ENCODE measurements around the gene ARSA. TPM values are rescaled to one million over a fixed set of nuclear protein-coding genes. Genes with fewer than 3 reads are reported as not detected.

Gene ARSA
- total and polyA plus RNA-seq, 2 of the 13 experiments (the other 11 are each of a cell fraction or from before 2014, with no cell fraction given) = 9.0 to 11.5 TPM

DNA sequence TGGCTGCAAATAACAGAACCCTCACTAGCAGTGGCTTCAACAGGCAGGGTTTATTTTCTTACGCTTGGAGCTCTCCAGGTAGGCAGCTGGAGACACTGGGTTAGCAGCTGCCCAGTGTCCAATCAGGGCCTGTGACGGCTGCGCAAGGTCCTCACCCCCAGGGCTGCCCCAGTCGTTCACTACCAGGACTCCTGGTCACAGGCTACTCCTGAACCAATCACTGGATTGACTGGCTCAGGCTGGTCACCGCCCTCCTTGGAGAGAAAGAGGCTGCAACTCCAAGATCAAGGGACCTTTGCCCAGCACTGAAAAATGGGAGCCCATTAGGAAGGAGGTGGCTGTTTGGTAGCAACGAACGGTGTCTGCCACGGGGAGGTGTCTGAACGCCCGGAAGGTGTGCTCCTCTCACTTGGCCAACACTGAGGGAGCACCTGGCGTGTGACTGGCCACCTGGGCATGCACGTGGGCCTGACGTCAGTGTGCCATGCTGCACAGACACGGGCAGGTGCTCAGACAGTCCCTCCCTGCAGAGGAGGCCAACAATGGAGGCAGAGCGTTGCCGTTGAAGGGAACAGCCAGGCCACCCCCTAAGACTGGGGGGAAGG lies 5.1 kb downstream of the ARSA start (continued):
- TF ChIP-seq, protein P1, sequence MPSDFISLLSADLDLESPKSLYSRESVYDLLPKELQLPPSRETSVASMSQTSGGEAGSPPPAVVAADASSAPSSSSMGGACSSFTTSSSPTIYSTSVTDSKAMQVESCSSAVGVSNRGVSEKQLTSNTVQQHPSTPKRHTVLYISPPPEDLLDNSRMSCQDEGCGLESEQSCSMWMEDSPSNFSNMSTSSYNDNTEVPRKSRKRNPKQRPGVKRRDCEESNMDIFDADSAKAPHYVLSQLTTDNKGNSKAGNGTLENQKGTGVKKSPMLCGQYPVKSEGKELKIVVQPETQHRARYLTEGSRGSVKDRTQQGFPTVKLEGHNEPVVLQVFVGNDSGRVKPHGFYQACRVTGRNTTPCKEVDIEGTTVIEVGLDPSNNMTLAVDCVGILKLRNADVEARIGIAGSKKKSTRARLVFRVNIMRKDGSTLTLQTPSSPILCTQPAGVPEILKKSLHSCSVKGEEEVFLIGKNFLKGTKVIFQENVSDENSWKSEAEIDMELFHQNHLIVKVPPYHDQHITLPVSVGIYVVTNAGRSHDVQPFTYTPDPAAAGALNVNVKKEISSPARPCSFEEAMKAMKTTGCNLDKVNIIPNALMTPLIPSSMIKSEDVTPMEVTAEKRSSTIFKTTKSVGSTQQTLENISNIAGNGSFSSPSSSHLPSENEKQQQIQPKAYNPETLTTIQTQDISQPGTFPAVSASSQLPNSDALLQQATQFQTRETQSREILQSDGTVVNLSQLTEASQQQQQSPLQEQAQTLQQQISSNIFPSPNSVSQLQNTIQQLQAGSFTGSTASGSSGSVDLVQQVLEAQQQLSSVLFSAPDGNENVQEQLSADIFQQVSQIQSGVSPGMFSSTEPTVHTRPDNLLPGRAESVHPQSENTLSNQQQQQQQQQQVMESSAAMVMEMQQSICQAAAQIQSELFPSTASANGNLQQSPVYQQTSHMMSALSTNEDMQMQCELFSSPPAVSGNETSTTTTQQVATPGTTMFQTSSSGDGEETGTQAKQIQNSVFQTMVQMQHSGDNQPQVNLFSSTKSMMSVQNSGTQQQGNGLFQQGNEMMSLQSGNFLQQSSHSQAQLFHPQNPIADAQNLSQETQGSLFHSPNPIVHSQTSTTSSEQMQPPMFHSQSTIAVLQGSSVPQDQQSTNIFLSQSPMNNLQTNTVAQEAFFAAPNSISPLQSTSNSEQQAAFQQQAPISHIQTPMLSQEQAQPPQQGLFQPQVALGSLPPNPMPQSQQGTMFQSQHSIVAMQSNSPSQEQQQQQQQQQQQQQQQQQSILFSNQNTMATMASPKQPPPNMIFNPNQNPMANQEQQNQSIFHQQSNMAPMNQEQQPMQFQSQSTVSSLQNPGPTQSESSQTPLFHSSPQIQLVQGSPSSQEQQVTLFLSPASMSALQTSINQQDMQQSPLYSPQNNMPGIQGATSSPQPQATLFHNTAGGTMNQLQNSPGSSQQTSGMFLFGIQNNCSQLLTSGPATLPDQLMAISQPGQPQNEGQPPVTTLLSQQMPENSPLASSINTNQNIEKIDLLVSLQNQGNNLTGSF (CRISPR knock-in tag; IDR thresholded peaks at IDR 0.05) = 0 out of 2 replicates have a peak, but pooled peaks have one; percentile 33
- TF ChIP-seq, protein P2, sequence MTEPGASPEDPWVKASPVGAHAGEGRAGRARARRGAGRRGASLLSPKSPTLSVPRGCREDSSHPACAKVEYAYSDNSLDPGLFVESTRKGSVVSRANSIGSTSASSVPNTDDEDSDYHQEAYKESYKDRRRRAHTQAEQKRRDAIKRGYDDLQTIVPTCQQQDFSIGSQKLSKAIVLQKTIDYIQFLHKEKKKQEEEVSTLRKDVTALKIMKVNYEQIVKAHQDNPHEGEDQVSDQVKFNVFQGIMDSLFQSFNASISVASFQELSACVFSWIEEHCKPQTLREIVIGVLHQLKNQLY (CRISPR knock-in tag; IDR thresholded peaks at IDR 0.05) = no peak
- TF ChIP-seq, protein P3, sequence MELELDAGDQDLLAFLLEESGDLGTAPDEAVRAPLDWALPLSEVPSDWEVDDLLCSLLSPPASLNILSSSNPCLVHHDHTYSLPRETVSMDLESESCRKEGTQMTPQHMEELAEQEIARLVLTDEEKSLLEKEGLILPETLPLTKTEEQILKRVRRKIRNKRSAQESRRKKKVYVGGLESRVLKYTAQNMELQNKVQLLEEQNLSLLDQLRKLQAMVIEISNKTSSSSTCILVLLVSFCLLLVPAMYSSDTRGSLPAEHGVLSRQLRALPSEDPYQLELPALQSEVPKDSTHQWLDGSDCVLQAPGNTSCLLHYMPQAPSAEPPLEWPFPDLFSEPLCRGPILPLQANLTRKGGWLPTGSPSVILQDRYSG (CRISPR knock-in tag; IDR thresholded peaks at IDR 0.05) = no peak
- TF ChIP-seq ZSCAN31 (CRISPR knock-in tag; IDR thresholded peaks at IDR 0.05; ENCODE audit: low read depth) (0 out of 2 replicates have a peak, but pooled peaks have one; percentile 64), ZNF235 (CRISPR knock-in tag; IDR thresholded peaks at IDR 0.05; ENCODE audit: borderline replicate concordance) (0 out of 2 replicates have a peak, but pooled peaks have one; percentile 21), CREB1 (IDR thresholded peaks at IDR 0.05) (peak; percentile 80), CREB1 (CRISPR knock-in tag; IDR thresholded peaks at IDR 0.05) (peak; percentile 41; the same call in 1 of the 2 replicates), KAT8 (CRISPR knock-in tag; IDR thresholded peaks at IDR 0.05) (no peak), SMARCC2 (IDR thresholded peaks at IDR 0.05) (no peak), ZNF788 (CRISPR knock-in tag; IDR thresholded peaks at IDR 0.05; ENCODE audit: borderline replicate concordance) (peak; percentile 51; the same call in 1 of the 2 replicates), ARID2 (CRISPR knock-in tag; IDR thresholded peaks at IDR 0.05; ENCODE audit: borderline replicate concordance) (no peak), TP53 (CRISPR knock-in tag; conservative IDR thresholded peaks at IDR 0.05) (no peak), TBX3 (IDR thresholded peaks at IDR 0.05; ENCODE audit: borderline replicate concordance) (no peak), ZNF775 (CRISPR knock-in tag; IDR thresholded peaks at IDR 0.05; ENCODE audit: borderline replicate concordance) (no peak), SP2 (CRISPR knock-in tag; IDR thresholded peaks at IDR 0.05) (peak; percentile 42; the same call in 1 of the 2 replicates), TGIF2 (CRISPR knock-in tag; IDR thresholded peaks at IDR 0.05) (peak; percentile 60; the same call in 1 of the 2 replicates), DR1 (CRISPR knock-in tag; IDR thresholded peaks at IDR 0.05) (0 out of 2 replicates have a peak, but pooled peaks have one; percentile 48), TAF1 (CRISPR knock-in tag; IDR thresholded peaks at IDR 0.05) (peak; percentile 42), ARNT (IDR thresholded peaks at IDR 0.05) (no peak), ELF3 (CRISPR knock-in tag; IDR thresholded peaks at IDR 0.05) (no peak)
- TF ChIP-seq, protein P4, sequence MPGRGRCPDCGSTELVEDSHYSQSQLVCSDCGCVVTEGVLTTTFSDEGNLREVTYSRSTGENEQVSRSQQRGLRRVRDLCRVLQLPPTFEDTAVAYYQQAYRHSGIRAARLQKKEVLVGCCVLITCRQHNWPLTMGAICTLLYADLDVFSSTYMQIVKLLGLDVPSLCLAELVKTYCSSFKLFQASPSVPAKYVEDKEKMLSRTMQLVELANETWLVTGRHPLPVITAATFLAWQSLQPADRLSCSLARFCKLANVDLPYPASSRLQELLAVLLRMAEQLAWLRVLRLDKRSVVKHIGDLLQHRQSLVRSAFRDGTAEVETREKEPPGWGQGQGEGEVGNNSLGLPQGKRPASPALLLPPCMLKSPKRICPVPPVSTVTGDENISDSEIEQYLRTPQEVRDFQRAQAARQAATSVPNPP (CRISPR knock-in tag; IDR thresholded peaks at IDR 0.05) = no peak
- TF ChIP-seq, protein P5, sequence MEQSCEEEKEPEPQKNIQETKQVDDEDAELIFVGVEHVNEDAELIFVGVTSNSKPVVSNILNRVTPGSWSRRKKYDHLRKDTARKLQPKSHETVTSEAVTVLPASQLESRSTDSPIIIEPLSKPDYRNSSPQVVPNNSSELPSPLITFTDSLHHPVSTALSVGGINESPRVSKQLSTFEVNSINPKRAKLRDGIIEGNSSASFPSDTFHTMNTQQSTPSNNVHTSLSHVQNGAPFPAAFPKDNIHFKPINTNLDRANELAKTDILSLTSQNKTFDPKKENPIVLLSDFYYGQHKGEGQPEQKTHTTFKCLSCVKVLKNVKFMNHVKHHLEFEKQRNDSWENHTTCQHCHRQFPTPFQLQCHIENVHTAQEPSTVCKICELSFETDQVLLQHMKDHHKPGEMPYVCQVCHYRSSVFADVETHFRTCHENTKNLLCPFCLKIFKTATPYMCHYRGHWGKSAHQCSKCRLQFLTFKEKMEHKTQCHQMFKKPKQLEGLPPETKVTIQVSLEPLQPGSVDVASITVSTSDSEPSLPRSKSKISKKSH (CRISPR knock-in tag; IDR thresholded peaks at IDR 0.05; ENCODE audit: borderline replicate concordance) = 0 out of 2 replicates have a peak, but pooled peaks have one; percentile 18

Measured in HepG2 (cell line).